HepG2 (cell line): ENCODE measurements around the gene SEC24A. TPM values are rescaled to one million over a fixed set of nuclear protein-coding genes. Genes with fewer than 3 reads are reported as not detected.

Source experiments
- ATAC-seq: fragments of 200-7000 bp; cut with Tn5 transposase; 3 replicates; pipeline ENCODE4 v1.9.1; 2020; ENCODE audit warnings: mild to moderate bottlenecking, moderate library complexity
- BruUV-seq: library from RNA; stranded (reverse); fragments of 400-500 nt; replicated peaks from 2 replicates; lab custom pipeline; 2021; lab: Mats Ljungman, UMichigan
- CTCF ChIA-PET: fragments of 300-600 bp; formaldehyde crosslinking; extraction: SDS; loops from one replicate; lab custom pipeline; 2021; ENCODE audit warnings: low total read pairs, inconsistent platforms, low intra/inter-chr PET ratio; lab: Yijun Ruan, JAX
- POLR2A ChIA-PET: fragments of 350-600 bp; sonication (Branson Sonifier 250); formaldehyde crosslinking; loops from one replicate; lab custom pipeline; 2020; ENCODE audit warnings: antibody characterized with exemption, inconsistent platforms; lab: Yijun Ruan, JAX
- DNase-seq: peaks from one replicate; pipeline ENCODE4 v3.0.0-alpha.2; 2015; ENCODE audit warnings: low spot score
- FAIRE-seq: peaks from 3 replicates; lab custom pipeline; 2011; peaks lifted over from hg19 to GRCh38; lab: Jason Lieb, UNC
- H2AFZ ChIP-seq: one replicate; pipeline ENCODE4 v1.6.1; 2011; ENCODE audit warnings: low read length, inconsistent platforms
- H3K27ac ChIP-seq: fragments of 300-600 bp; 3 replicates; pipeline ENCODE4 v1.8.0; 2011; ENCODE audit warnings: mixed run types, mild to moderate bottlenecking, mixed read lengths, low read length, inconsistent platforms; ENCODE audit not compliant: insufficient read depth; ENCODE audit errors: extremely low read length
- H3K27me3 ChIP-seq, 2 experiments: fragments of 200-600 bp in 1 of 2; 2 replicates in 1 of 2; 3 replicates in 1 of 2; pipeline versions ENCODE4 v1.6.0 to v1.8.0; 2011; ENCODE audit warnings: low read length in 2 of 2, mild to moderate bottlenecking in 2 of 2, moderate library complexity in 2 of 2, inconsistent platforms in 1 of 2; ENCODE audit not compliant: insufficient read depth in 2 of 2, control insufficient read depth in 1 of 2
- H3K36me3 ChIP-seq, 2 experiments: fragments of 200-600 bp in 1 of 2; replicated peaks in 1 of 2; 2 replicates in 1 of 2; 3 replicates in 1 of 2; pipeline versions ENCODE4 v1.5.1 to v1.8.0; 2011; ENCODE audit warnings: low read length in 2 of 2, inconsistent platforms in 1 of 2; ENCODE audit not compliant: insufficient read depth in 2 of 2, control insufficient read depth in 1 of 2
- H3K4me1 ChIP-seq: 2 replicates; pipeline ENCODE4 v1.5.1; 2012; ENCODE audit warnings: low read length, inconsistent platforms; ENCODE audit not compliant: insufficient read depth
- H3K4me2 ChIP-seq: 2 replicates; pipeline ENCODE4 v1.6.0; 2011; ENCODE audit warnings: low read depth, low read length, inconsistent platforms
- H3K4me3 ChIP-seq, 3 experiments: fragments of 200-600 bp in 1 of 3; sonication (generic), shearing (Covaris generic) in 1 of 3; replicated peaks in 1 of 3; 2 replicates each; pipeline ENCODE4 v1.5.1; 2011 to 2016; ENCODE audit warnings: low read length in 3 of 3, inconsistent platforms in 2 of 3, low read depth in 2 of 3, mild to moderate bottlenecking in 2 of 3, control low read depth in 1 of 3, mixed read lengths in 1 of 3; ENCODE audit not compliant: insufficient read depth in 1 of 3
- H3K79me2 ChIP-seq: one replicate; pipeline ENCODE4 v1.6.1; 2011; ENCODE audit warnings: low read length, inconsistent platforms; ENCODE audit not compliant: insufficient read depth
- H3K9ac ChIP-seq: 2 replicates; pipeline ENCODE4 v1.6.0; 2011; ENCODE audit warnings: mild to moderate bottlenecking, low read depth, low read length, inconsistent platforms; ENCODE audit not compliant: insufficient read depth
- H3K9me3 ChIP-seq: 2 replicates; pipeline ENCODE4 v1.5.1; 2012; ENCODE audit warnings: mild to moderate bottlenecking, low read length
- H4K20me1 ChIP-seq: 2 replicates; pipeline ENCODE4 v1.6.0; 2011; ENCODE audit warnings: inconsistent platforms, mild to moderate bottlenecking, low read length, moderate library complexity; ENCODE audit not compliant: insufficient read depth
- ATAD3A ChIP-seq: sonication (generic); formaldehyde crosslinking; IDR thresholded peaks from 2 replicates; pipeline ENCODE4 v1.4.0; 2020; ENCODE audit warnings: missing genetic modification reagents
- EP300 ChIP-seq, 3 experiments: sonication (generic) in 1 of 3; formaldehyde crosslinking in 1 of 3; IDR thresholded peaks; 2 replicates each; pipeline versions ENCODE4 v1.5.1 to v1.6.1; 2011 to 2020; ENCODE audit warnings: low read depth in 2 of 3, low read length in 2 of 3, borderline replicate concordance in 1 of 3, improper control_type of control experiment in 1 of 3, mild to moderate bottlenecking in 1 of 3, missing genetic modification reagents in 1 of 3, moderate library complexity in 1 of 3
- FOXK2 ChIP-seq: fragments of 450-650 bp; IDR thresholded peaks from 2 replicates; pipeline ENCODE4 v1.6.1; 2016
- HMGA1 ChIP-seq: sonication (generic); formaldehyde crosslinking; conservative IDR thresholded peaks from 2 replicates; pipeline ENCODE4 v1.4.0; 2020; ENCODE audit warnings: missing genetic modification reagents
- HNRNPLL ChIP-seq: fragments of 200-400 bp; formaldehyde crosslinking; IDR thresholded peaks from 2 replicates; pipeline ENCODE4 v1.6.1; 2017; ENCODE audit warnings: mild to moderate bottlenecking, low read depth, low read length; ENCODE audit not compliant: poor library complexity, severe bottlenecking
- HOXA9 ChIP-seq: sonication (generic); formaldehyde crosslinking; IDR thresholded peaks from 2 replicates; pipeline ENCODE4 v1.8.1; 2022; ENCODE audit warnings: missing genetic modification reagents, mild to moderate bottlenecking, moderate library complexity, borderline replicate concordance
- KAT7 ChIP-seq: IDR thresholded peaks from 2 replicates; pipeline ENCODE4 v1.6.1; 2018; ENCODE audit warnings: borderline replicate concordance, missing compliant biosample characterization
- NFIC ChIP-seq: IDR thresholded peaks from 2 replicates; pipeline ENCODE4 v1.6.1; 2012; ENCODE audit warnings: mild to moderate bottlenecking, low read length, inconsistent platforms
- REPIN1 ChIP-seq: sonication (generic); formaldehyde crosslinking; IDR thresholded peaks from 2 replicates; pipeline ENCODE4 v1.8.0; 2022; ENCODE audit warnings: missing genetic modification reagents, low read depth, mild to moderate bottlenecking, borderline replicate concordance
- ZNF841 ChIP-seq: sonication (generic); formaldehyde crosslinking; IDR thresholded peaks from 2 replicates; pipeline ENCODE4 v1.8.1; 2023; ENCODE audit warnings: missing genetic modification reagents, borderline replicate concordance
- WGBS: methylation state at CpG from one replicate; pipeline ENCODE4 v1.1.6; 2017; ENCODE audit warnings: low lambda C conversion rate; 5-methylcytosine and 5-hydroxymethylcytosine counted together
- in situ Hi-C: cut with HindIII; loops from 2 replicates; pipeline ENCODE4 v1.10.0; 2017; ENCODE audit warnings: low pct_unique_long_range_greater_than_20kb; ENCODE audit not compliant: extremely low pct_ligation_motif_present
- intact Hi-C: fragments of 100-400 bp; cut with micrococcal nuclease; formaldehyde crosslinking; loops from one replicate; pipeline ENCODE4 v1.10.0; 2022; ENCODE audit not compliant: unreplicated experiment
- polyA plus RNA-seq, 8 experiments: library from polyadenylated mRNA; depleted of rRNA in 3 of 8; stranded (reverse) in 7 of 8; unstranded in 1 of 8; fragments of >200 nt; fragmentation: Illumina TruSeq in 4 of 8; extraction: Trizol in 4 of 8; gene quantifications; 2 replicates each; pipeline versions ENCODE4 v1.2.1 to v1.2.3, GENCODE V29; 2011 to 2016; ENCODE audit warnings: low read depth in 4 of 8, missing spikeins in 1 of 8, mixed read lengths in 1 of 8; ENCODE audit not compliant: insufficient read depth in 1 of 8
- total RNA-seq, 5 experiments: library from RNA; depleted of rRNA; stranded (reverse); fragments of >200 nt; fragmentation: Illumina TruSeq; extraction: Trizol; gene quantifications; 2 replicates each; pipeline ENCODE4 v1.2.3, GENCODE V29; 2016; ENCODE audit warnings: low read depth in 1 of 5
- TF ChIP-seq, protein P1 (sequence below): sonication (generic); formaldehyde crosslinking; IDR thresholded peaks from 2 replicates; pipeline ENCODE4 v1.5.1; 2020; ENCODE audit warnings: mild to moderate bottlenecking, missing genetic modification reagents
- TF ChIP-seq, protein P2 (sequence below): sonication (generic); formaldehyde crosslinking; IDR thresholded peaks from 2 replicates; pipeline ENCODE4 v1.5.0; 2020; ENCODE audit warnings: missing genetic modification reagents
- TF ChIP-seq, protein P3 (sequence below), 2 experiments: sonication (generic) in 1 of 2; formaldehyde crosslinking in 1 of 2; IDR thresholded peaks; 2 replicates each; pipeline versions ENCODE4 v1.5.1 to v1.6.1; 2011 to 2020; ENCODE audit warnings: borderline replicate concordance in 1 of 2, low read depth in 1 of 2, low read length in 1 of 2, mild to moderate bottlenecking in 1 of 2, missing genetic modification reagents in 1 of 2, moderate library complexity in 1 of 2
- TF ChIP-seq, protein P4 (sequence below): sonication (generic); formaldehyde crosslinking; IDR thresholded peaks from 2 replicates; pipeline ENCODE4 v1.5.1; 2020; ENCODE audit warnings: mild to moderate bottlenecking, moderate library complexity, missing genetic modification reagents

Gene SEC24A
- total and polyA plus RNA-seq, 2 of the 13 experiments (the other 11 are each of a cell fraction or from before 2014, with no cell fraction given): 30.5 to 56.8 TPM

- TF ChIP-seq EP300 (IDR thresholded peaks at IDR 0.05; ENCODE audit: low read depth in 2 of 2, low read length in 2 of 2): peak in 1 of 2 experiments; percentile 55; a peak in 1 of 4 replicates
- TF ChIP-seq EP300 (CRISPR knock-in tag; IDR thresholded peaks at IDR 0.05; ENCODE audit: borderline replicate concordance): no peak
- no peak for TF ChIP-seq NFIC
- no peak for TF ChIP-seq HNRNPLL
- TF ChIP-seq, protein P1, sequence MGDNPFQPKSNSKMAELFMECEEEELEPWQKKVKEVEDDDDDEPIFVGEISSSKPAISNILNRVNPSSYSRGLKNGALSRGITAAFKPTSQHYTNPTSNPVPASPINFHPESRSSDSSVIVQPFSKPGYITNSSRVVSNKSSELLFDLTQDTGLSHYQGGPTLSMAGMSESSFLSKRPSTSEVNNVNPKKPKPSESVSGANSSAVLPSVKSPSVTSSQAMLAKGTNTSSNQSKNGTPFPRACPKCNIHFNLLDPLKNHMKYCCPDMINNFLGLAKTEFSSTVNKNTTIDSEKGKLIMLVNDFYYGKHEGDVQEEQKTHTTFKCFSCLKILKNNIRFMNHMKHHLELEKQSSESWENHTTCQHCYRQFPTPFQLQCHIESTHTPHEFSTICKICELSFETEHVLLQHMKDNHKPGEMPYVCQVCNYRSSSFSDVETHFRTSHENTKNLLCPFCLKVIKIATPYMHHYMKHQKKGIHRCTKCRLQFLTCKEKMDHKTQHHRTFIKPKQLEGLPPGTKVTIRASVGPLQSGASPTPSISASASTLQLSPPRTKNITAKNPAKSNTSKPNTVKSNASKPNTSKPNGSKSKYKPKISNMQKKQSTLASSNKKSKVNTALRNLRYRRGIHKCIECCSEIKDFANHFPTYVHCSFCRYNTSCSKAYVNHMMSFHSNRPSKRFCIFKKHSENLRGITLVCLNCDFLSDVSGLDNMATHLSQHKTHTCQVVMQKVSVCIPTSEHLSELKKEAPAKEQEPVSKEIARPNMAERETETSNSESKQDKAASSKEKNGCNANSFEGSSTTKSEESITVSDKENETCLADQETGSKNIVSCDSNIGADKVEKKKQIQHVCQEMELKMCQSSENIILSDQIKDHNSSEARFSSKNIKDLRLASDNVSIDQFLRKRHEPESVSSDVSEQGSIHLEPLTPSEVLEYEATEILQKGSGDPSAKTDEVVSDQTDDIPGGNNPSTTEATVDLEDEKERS (CRISPR knock-in tag): 0 out of 2 replicates have a peak, but pooled peaks have one; percentile 35
These were observed 8.1 kb downstream of the SEC24A start (continued) for GRCh38 chr5:134656690-134657089.

DNA sequence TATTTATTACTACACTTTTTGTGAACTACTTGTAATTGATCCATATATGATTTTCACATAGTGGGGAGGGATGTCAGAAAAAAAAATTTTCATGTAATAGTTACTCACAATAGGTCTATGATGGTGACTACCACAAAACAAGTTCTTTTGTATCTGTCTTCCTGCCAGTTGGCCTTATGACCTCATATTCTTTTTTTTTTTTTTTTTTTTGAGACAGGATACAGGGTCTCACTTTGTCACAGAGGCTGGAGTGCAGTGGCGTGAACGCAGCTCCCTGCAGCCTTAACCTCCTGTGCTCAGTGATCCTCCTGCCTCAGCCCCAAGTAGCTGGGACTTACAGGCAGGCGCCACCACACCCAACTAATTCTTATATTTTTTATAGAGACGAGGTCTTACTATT is 10.9 kb downstream of the SEC24A start:
- intact Hi-C loops: no loop called here
- H3K4me2 ChIP-seq: no peak overlapping the region
- no peak for ATAC-seq
- no peak for DNase-seq
- CTCF ChIA-PET: no interaction called here
- H3K27ac ChIP-seq: no peak overlapping the region
- no peak for FAIRE-seq
- peaks cover 87% of the 10 kb centered on the region for H3K79me2 ChIP-seq
- H3K4me1 ChIP-seq: peaks cover 49% of the 10 kb centered on the region
- WGBS: 91% methylated on average over 4 of the region's 4 CpGs
- H3K36me3 ChIP-seq: peaks cover 12 to 47% of the 10 kb centered on the region in 2 experiments
- H4K20me1 ChIP-seq: peaks cover 76% of the 10 kb centered on the region
- BruUV-seq: no TSS peak
- POLR2A ChIA-PET: interaction anchor here (0.7 kb wide), 1 partner anchor 152 kb away, joined by 3 read pairs; no protein-coding TSS in a partner anchor
- H3K4me3 ChIP-seq: no peak overlapping the region
- no peaks in the 10 kb centered on the region for H3K9me3 ChIP-seq
- no peaks in the 10 kb centered on the region for H3K27me3 ChIP-seq
- H3K9ac ChIP-seq: no peak overlapping the region
- no peak overlapping the region for H2AFZ ChIP-seq
- in situ Hi-C loops: no loop called here
- no peak for TF ChIP-seq ZNF841 (CRISPR knock-in tag)
- TF ChIP-seq, protein P2, sequence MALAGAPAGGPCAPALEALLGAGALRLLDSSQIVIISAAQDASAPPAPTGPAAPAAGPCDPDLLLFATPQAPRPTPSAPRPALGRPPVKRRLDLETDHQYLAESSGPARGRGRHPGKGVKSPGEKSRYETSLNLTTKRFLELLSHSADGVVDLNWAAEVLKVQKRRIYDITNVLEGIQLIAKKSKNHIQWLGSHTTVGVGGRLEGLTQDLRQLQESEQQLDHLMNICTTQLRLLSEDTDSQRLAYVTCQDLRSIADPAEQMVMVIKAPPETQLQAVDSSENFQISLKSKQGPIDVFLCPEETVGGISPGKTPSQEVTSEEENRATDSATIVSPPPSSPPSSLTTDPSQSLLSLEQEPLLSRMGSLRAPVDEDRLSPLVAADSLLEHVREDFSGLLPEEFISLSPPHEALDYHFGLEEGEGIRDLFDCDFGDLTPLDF: no peak
- no peak for TF ChIP-seq REPIN1 (CRISPR knock-in tag)
- no peak for TF ChIP-seq ATAD3A (CRISPR knock-in tag)
- TF ChIP-seq FOXK2: no peak
- TF ChIP-seq, protein P3, sequence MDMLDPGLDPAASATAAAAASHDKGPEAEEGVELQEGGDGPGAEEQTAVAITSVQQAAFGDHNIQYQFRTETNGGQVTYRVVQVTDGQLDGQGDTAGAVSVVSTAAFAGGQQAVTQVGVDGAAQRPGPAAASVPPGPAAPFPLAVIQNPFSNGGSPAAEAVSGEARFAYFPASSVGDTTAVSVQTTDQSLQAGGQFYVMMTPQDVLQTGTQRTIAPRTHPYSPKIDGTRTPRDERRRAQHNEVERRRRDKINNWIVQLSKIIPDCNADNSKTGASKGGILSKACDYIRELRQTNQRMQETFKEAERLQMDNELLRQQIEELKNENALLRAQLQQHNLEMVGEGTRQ (IDR thresholded peaks at IDR 0.05; ENCODE audit: low read depth, low read length): no peak
- TF ChIP-seq, protein P3 (CRISPR knock-in tag; IDR thresholded peaks at IDR 0.05; ENCODE audit: borderline replicate concordance): no peak
- TF ChIP-seq KAT7 (CRISPR knock-in tag): no peak
- TF ChIP-seq HMGA1 (CRISPR knock-in tag): no peak
- no peak for TF ChIP-seq HOXA9
- TF ChIP-seq, protein P4, sequence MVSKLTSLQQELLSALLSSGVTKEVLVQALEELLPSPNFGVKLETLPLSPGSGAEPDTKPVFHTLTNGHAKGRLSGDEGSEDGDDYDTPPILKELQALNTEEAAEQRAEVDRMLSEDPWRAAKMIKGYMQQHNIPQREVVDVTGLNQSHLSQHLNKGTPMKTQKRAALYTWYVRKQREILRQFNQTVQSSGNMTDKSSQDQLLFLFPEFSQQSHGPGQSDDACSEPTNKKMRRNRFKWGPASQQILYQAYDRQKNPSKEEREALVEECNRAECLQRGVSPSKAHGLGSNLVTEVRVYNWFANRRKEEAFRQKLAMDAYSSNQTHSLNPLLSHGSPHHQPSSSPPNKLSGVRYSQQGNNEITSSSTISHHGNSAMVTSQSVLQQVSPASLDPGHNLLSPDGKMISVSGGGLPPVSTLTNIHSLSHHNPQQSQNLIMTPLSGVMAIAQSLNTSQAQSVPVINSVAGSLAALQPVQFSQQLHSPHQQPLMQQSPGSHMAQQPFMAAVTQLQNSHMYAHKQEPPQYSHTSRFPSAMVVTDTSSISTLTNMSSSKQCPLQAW (CRISPR knock-in tag): no peak
